Lower leg skin (tissue), 4 donors: ENCODE results near the gene RHO. TPM values are rescaled to one million over a fixed set of nuclear protein-coding genes. Genes with fewer than 3 reads are reported as not detected.
"Not testable (repeated sequence)": the region's sequence is repeated elsewhere in the genome, so short reads cannot be mapped to it uniquely, and the experiment has no call there.

Experiments used
- DNase-seq, 2 donors: peaks; one replicate each; pipeline ENCODE4 v3.0.0-alpha.2; 2019; ENCODE audit warnings: low spot score in 2 of 2
- H3K4me3 ChIP-seq: fragments of 200-600 bp; sonication (generic); 2 replicates; pipeline ENCODE4 v1.5.1; 2017; ENCODE audit warnings: mild to moderate bottlenecking, low read depth; ENCODE audit not compliant: poor library complexity, severe bottlenecking
- POLR2A ChIP-seq, 2 donors: fragments of 450-650 bp; IDR thresholded peaks; one replicate each; pipeline ENCODE4 v1.6.1; 2016 to 2017; ENCODE audit warnings: antibody characterized with exemption in 2 of 2, mild to moderate bottlenecking in 1 of 2, moderate library complexity in 1 of 2
- WGBS, 2 donors: methylation state at CpG; one replicate each; pipeline ENCODE4 v1.1.5; 2018; 5-methylcytosine and 5-hydroxymethylcytosine counted together
- intact Hi-C: fragments of 100-400 bp; cut with DNase I; formaldehyde crosslinking; loops from one replicate; pipeline ENCODE4 v1.15.0; 2023; ENCODE audit warnings: low total_unique reads
- total RNA-seq, 4 donors: library from RNA; depleted of rRNA; stranded (reverse); fragments of >200 nt; gene quantifications; one replicate each; pipeline ENCODE4 v1.1.0, GENCODE V29; 2016
- TF ChIP-seq, protein P1 (sequence below), 3 donors: fragments of 450-650 bp; IDR thresholded peaks; one replicate each; pipeline ENCODE4 v1.5.1; 2016; ENCODE audit warnings: antibody characterized with exemption in 3 of 3, mild to moderate bottlenecking in 3 of 3, moderate library complexity in 2 of 3

Gene RHO
- total RNA-seq, 4 donors from 2014 or later, result not detected

DNA sequence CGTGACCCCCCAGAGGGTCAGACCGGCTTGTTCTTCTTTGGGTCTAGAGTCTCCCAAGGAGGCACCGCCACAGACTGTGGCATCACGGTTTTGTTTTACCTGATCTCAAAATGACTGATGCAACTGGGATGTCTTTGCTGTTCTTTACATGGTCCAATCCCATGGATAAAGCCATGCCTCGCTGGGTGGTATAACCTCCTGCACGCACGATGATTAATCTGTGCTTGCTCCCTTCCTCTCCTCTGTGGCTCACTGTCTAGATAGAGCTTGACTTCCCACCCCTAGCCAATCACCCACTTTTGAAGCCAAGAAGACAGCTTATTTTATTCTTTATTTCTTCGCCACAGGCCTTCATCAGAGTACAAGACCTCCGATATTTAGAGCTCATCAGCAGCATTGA lies 36.6 kb upstream of the RHO start:
- intact Hi-C loops, result loop anchor here (10.0 kb wide), 2 partner anchors 133 to 443 kb away; no protein-coding TSS in a partner anchor
- no peak overlapping the region for H3K4me3 ChIP-seq
- no peak for TF ChIP-seq POLR2A (IDR thresholded peaks at IDR 0.05)
- TF ChIP-seq, protein P1, sequence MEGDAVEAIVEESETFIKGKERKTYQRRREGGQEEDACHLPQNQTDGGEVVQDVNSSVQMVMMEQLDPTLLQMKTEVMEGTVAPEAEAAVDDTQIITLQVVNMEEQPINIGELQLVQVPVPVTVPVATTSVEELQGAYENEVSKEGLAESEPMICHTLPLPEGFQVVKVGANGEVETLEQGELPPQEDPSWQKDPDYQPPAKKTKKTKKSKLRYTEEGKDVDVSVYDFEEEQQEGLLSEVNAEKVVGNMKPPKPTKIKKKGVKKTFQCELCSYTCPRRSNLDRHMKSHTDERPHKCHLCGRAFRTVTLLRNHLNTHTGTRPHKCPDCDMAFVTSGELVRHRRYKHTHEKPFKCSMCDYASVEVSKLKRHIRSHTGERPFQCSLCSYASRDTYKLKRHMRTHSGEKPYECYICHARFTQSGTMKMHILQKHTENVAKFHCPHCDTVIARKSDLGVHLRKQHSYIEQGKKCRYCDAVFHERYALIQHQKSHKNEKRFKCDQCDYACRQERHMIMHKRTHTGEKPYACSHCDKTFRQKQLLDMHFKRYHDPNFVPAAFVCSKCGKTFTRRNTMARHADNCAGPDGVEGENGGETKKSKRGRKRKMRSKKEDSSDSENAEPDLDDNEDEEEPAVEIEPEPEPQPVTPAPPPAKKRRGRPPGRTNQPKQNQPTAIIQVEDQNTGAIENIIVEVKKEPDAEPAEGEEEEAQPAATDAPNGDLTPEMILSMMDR (IDR thresholded peaks at IDR 0.05), result no peak
- DNase-seq, result no peak
- 85 to 97% methylated on average over 9 of the region's 9 CpGs for WGBS, 2 donors

DNA sequence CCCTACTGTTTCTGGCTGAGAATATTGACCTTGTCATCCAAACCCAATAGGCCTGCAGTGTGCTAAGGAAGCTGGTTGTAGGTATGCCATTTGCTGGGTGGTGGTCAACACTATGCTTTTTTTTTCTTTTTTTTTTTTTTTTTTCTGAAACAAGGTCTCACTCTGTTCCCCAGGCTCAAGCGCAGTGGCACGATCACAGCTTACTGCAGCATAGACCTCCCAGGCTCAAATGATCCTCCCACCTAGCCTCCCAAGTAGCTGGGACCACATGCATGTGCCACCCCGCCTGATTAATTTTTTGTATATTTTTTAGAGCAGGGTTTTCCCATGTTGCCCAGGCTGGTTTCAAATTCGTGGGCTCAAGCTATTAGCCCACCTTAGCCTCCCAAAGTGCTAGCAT lies 35.7 kb upstream of the RHO start:
- TF ChIP-seq, protein P1 (IDR thresholded peaks at IDR 0.05), result no peak
- TF ChIP-seq POLR2A (IDR thresholded peaks at IDR 0.05), result no peak
- intact Hi-C loops, result loop anchor here (10.0 kb wide), 2 partner anchors 132 to 442 kb away; no protein-coding TSS in a partner anchor
- no peak for DNase-seq
- 93 to 95% methylated on average over 4 of the region's 4 CpGs for WGBS, 2 donors
- H3K4me3 ChIP-seq, result no peak overlapping the region

DNA sequence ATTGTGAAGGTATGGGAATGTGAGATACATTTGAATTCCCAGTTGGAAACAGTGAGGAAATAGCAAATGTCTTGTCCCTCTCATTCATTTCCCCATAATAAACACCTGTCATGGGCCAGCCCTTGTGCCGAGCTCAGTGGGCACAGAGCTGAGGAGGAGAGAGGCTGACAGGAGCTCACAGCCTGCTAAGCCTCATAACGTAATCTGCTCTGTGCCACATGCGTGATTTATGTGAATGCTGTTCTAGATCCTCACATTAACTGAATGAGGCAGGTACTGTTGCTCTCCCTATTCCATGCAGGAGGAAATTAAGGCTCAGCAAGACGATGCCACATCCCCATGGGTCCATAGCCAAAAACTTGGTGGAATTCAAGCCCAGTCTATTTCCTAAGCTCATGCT lies 35.2 kb upstream of the RHO start:
- intact Hi-C loops, result loop anchor here (10.0 kb wide), 2 partner anchors 132 to 442 kb away; no protein-coding TSS in a partner anchor
- no peak overlapping the region for H3K4me3 ChIP-seq
- WGBS, 2 donors, result 94 to 97% methylated on average over 4 of the region's 4 CpGs
- TF ChIP-seq POLR2A (IDR thresholded peaks at IDR 0.05), result no peak
- TF ChIP-seq, protein P1 (IDR thresholded peaks at IDR 0.05), result no peak
- DNase-seq, result no peak

DNA sequence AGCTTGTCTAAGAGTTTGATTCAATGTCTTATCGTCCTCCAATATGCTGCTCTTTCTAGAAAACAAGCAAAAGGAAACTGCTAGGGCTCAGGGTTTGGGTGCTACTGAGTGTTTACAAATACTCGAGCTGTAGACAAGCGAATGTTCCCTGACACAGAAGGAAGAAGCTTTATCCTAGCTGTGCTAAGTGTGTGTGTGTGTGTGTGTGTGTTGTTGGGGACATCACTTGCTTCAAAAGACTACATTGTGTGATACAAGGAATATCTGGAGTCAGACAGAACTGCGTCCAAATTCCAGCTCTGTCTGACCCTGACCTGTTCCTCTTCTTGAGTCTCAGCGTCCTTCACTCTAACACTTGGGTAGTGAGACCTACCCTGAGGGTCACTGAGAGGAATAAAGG lies 33.9 kb upstream of the RHO start:
- DNase-seq, H3K4me3 ChIP-seq: not testable (repeated sequence)
- 62 to 81% methylated on average over 5 of the region's 5 CpGs for WGBS, 2 donors
- intact Hi-C loops, result loop anchor here (10.0 kb wide), 2 partner anchors 130 to 440 kb away; no protein-coding TSS in a partner anchor

DNA sequence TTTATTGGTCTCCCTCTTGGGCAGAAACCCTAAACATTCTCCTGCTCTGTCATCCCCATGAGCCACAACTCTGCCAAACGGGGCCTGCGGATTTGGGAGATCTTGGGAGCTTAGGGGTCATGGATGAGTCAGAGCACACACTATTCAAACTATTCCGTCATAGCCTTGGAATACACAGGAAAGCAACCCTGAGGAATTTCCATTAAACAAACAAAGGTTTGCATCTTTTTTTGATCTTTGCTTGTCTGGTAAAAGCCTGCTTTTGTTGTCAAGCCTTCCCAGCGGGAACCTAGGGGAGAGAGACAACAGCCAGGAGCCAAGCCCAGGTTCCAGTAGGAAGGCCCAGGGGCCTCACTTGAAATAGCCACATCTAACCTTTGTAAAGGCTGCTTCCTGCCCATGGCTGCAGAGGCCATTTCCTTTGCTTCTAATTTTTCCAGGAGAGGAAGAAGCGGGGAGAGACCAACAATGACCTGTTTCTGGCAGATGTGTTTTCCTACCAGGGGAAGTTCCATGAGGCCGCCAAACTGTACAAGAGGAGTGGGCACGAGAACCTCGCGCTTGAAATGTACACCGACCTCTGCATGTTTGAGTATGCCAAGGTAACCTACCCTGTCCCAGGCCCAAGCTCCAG lies 33.3 kb upstream of the RHO start:
- intact Hi-C loops, result loop anchor here (10.0 kb wide), 2 partner anchors 130 to 440 kb away; no protein-coding TSS in a partner anchor
- WGBS, 2 donors, result 82 to 86% methylated on average over 9 to 10 of the region's 10 CpGs
- DNase-seq, H3K4me3 ChIP-seq: not testable (repeated sequence)

DNA sequence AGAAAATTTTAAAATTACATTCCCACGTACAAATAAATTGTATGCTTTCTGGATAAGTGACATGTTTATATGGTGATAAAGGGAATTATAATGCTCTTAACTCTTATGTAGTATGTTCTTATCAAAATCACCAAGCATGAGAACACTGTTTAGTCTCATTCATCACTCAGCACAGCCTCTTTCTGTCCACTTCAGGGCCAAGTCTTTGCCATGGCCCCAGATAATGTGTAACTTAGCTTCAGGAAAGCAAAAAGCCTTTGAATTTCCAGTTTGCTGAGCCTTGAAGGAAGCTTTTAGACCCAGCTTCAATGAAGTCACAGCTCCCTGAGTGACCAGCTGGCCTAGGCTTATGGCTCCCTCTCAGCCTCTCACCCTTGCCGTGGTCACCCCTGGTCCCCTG lies 30.6 kb upstream of the RHO start:
- WGBS, 2 donors, result 61 to 64% methylated on average over 2 of the region's 2 CpGs
- intact Hi-C loops, result loop anchor here (10.0 kb wide), 2 partner anchors 127 to 437 kb away; no protein-coding TSS in a partner anchor
- not testable (repeated sequence) for DNase-seq, H3K4me3 ChIP-seq

DNA sequence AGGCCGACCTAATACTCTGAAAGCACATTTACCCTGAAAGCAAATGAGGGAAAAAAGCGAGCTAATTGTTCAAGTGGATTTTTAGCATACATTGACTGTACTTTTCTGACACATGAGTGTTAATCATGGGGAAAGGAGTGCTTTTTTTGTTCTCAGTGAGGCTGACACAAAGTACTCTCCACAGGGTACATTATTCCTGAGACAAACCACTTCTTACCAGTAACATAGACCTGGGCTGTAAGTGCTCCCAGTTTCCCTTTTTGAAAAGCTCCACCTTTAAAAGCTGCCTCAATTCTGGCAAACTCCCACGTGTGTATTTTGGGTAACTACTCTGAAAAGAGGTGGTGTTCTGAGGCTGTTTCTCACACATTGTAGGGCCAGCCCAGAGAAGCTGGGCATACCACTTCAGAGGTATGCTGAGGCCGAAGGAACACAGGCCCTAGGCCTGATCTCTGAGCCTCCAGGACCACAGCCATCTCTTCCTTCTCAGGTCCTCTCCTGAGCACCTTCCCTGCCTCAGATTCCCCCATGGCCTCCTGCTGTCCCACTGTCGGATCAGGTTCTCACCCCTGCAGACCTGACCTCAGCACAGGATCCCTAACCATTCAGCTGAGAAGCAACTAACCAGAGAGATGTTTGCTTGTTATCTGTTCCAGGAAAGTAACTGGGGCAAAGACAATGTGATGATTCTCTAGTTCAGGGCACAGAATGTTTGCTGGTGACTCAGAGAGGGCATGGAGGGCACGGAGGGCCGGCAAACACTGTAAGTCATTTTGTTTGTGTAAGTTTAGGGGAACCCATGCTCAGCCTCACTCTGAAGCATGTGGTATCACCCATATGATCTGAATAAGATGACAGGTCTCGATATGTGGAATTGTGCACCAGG lies 29.6 kb upstream of the RHO start:
- 66 to 72% methylated on average over 6 to 8 of the region's 8 CpGs for whole genome bisulfite sequencing, 2 donors
- intact Hi-C loops, result loop anchor here (10.0 kb wide), 2 partner anchors 126 to 436 kb away; no protein-coding TSS in a partner anchor
- H3K4me3 ChIP-seq, DNase-seq: not testable (repeated sequence)

DNA sequence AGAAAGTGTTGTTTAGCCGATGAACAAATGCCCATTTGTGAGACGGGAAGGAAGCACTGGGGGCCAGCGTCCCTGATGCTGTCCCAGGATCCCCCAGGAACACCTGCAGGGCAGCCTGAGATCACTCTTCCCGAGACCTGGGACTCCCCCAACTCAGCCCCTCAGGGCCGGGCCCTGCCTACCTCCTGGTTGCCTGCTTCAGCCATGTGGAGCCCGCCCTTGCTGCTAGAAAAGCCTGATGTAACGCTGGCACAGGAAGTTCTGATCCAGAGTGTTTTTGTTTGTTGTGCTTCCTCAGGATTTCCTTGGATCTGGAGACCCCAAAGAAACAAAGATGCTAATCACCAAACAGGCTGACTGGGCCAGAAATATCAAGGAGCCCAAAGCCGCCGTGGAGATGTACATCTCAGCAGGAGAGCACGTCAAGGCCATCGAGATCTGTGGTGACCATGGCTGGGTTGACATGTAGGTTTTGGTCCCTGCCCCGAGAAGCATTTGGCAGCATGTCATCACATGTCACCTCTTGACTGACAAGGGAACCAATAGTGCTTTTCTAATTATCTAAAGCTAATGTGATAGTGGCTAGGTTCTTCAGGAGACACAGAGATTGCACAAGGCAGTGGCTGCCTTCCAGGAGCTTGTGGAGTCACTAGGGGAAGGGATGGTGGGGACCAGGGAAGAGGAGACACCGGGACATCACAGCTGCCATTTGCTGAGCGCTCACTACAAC lies 28.7 kb upstream of the RHO start:
- not testable (repeated sequence) for DNase-seq, H3K4me3 ChIP-seq
- intact Hi-C loops, result loop anchor here (10.0 kb wide), 2 partner anchors 125 to 435 kb away; no protein-coding TSS in a partner anchor
- 81 to 84% methylated on average over 11 of the region's 14 CpGs for WGBS, 2 donors
